Measurements from ENCODE around the gene TCF7. TPM values are rescaled to one million over a fixed set of nuclear protein-coding genes. Genes with fewer than 3 reads are reported as not detected.

Gene TCF7
- total and polyA plus RNA-seq, 2 of the 13 experiments (the other 11 are each of a cell fraction or from before 2014, with no cell fraction given) = 6.3 to 6.8 TPM

GRCh38 chr5:134123360-134123759, 8.9 kb downstream of the TCF7 start:
- H3K4me3 ChIP-seq (replicated peaks in 1 of 3; ENCODE audit: insufficient read depth in 1 of 3, low read depth in 2 of 3, low read length in 3 of 3) = no peak overlapping the region
- H4K20me1 ChIP-seq (ENCODE audit: insufficient read depth, low read length) = no peaks in the 10 kb centered on the region
- no peak overlapping the region for H3K27ac ChIP-seq (ENCODE audit: extremely low read length, insufficient read depth, low read length)
- ATAC-seq (no peak), FAIRE-seq (no peak), DNase-seq (ENCODE audit: low spot score) (no peak)
- no peak overlapping the region for H3K9ac ChIP-seq (ENCODE audit: insufficient read depth, low read depth, low read length)
- no peaks in the 10 kb centered on the region for H3K9me3 ChIP-seq (ENCODE audit: low read length)
- WGBS (ENCODE audit: low lambda C conversion rate) = 97% methylated on average over 6 of the region's 6 CpGs
- intact Hi-C loops (cut with micrococcal nuclease; ENCODE audit: unreplicated experiment) = no loop called here
- no peak overlapping the region for H2AFZ ChIP-seq (ENCODE audit: low read length)
- no TSS peak for BruUV-seq (replicated peaks)
- H3K36me3 ChIP-seq (replicated peaks in 1 of 2; ENCODE audit: control insufficient read depth in 1 of 2, insufficient read depth in 2 of 2, low read length in 2 of 2) = peaks cover 0 to 6% of the 10 kb centered on the region in 2 experiments; a peak in 3 of 5 replicates
- in situ Hi-C loops (cut with HindIII; ENCODE audit: extremely low pct_ligation_motif_present, low pct_unique_long_range_greater_than_20kb) = no loop called here
- H3K79me2 ChIP-seq (ENCODE audit: insufficient read depth, low read length) = no peaks in the 10 kb centered on the region
- CTCF ChIA-PET (ENCODE audit: low intra/inter-chr PET ratio, low total read pairs) = no interaction called here
- H3K4me2 ChIP-seq (ENCODE audit: low read depth, low read length) = no peak overlapping the region
- POLR2A ChIA-PET = no interaction called here
- peaks cover 18% of the 10 kb centered on the region for H3K4me1 ChIP-seq (ENCODE audit: insufficient read depth, low read length)
- TF ChIP-seq TARDBP (CRISPR knock-in tag; IDR thresholded peaks at IDR 0.05) = no peak
- no peak for TF ChIP-seq MLXIP (CRISPR knock-in tag; IDR thresholded peaks at IDR 0.05; ENCODE audit: borderline replicate concordance)
- no peak for TF ChIP-seq ZSCAN25 (CRISPR knock-in tag; IDR thresholded peaks at IDR 0.05)
- TF ChIP-seq ZBTB39 (CRISPR knock-in tag; IDR thresholded peaks at IDR 0.05) = no peak
- TF ChIP-seq ZNF670 (CRISPR knock-in tag; IDR thresholded peaks at IDR 0.05; ENCODE audit: borderline replicate concordance) = no peak
- TF ChIP-seq NFKBIZ (CRISPR knock-in tag; IDR thresholded peaks at IDR 0.05) = no peak
- no peak for TF ChIP-seq XBP1 (CRISPR knock-in tag; IDR thresholded peaks at IDR 0.05)
- TF ChIP-seq ZNF639 (CRISPR knock-in tag; conservative IDR thresholded peaks at IDR 0.05) = no peak
- no peak for TF ChIP-seq YEATS4 (CRISPR knock-in tag; IDR thresholded peaks at IDR 0.05; ENCODE audit: borderline replicate concordance)
- no peak for TF ChIP-seq KLF9 (CRISPR knock-in tag; IDR thresholded peaks at IDR 0.05; ENCODE audit: low read depth)
- TF ChIP-seq ZNF12 (CRISPR knock-in tag; IDR thresholded peaks at IDR 0.05) = no peak
- no peak for TF ChIP-seq ZNF761 (CRISPR knock-in tag; conservative IDR thresholded peaks at IDR 0.05)
- no peaks in the 10 kb centered on the region for H3K27me3 ChIP-seq (ENCODE audit: control insufficient read depth in 1 of 2, insufficient read depth in 2 of 2, low read length in 2 of 2)

Data from HepG2 (cell line).